ENCODE measurements around the gene RSRC2.

DNA sequence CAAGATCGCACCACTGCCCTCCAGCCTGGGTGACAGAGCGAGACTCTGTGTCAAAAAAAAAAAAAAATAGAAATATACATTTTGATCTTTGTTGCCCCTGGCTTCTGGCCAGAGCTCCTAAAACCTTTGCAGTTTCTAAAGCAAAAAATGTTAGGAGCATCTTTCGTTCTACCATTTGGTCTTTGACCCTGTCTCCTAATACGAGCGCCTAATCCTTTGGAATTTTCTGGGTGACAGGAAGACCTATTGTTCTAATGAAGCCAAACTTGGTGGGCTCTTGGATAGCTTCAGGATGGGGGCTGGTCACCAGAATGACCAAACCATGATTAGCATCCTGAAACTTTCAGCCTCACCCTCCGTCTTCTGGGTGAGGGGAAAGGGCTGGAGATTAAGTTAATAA is 72.0 kb downstream of the RSRC2 start:
- TF ChIP-seq, protein P1, sequence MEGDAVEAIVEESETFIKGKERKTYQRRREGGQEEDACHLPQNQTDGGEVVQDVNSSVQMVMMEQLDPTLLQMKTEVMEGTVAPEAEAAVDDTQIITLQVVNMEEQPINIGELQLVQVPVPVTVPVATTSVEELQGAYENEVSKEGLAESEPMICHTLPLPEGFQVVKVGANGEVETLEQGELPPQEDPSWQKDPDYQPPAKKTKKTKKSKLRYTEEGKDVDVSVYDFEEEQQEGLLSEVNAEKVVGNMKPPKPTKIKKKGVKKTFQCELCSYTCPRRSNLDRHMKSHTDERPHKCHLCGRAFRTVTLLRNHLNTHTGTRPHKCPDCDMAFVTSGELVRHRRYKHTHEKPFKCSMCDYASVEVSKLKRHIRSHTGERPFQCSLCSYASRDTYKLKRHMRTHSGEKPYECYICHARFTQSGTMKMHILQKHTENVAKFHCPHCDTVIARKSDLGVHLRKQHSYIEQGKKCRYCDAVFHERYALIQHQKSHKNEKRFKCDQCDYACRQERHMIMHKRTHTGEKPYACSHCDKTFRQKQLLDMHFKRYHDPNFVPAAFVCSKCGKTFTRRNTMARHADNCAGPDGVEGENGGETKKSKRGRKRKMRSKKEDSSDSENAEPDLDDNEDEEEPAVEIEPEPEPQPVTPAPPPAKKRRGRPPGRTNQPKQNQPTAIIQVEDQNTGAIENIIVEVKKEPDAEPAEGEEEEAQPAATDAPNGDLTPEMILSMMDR (IDR thresholded peaks at IDR 0.05; ENCODE audit: low read depth, low read length, poor library complexity, severe bottlenecking): no peak
- no peak for TF ChIP-seq EZH2phosphoT487 (IDR thresholded peaks at IDR 0.05; ENCODE audit: borderline replicate concordance, low read length)

All from DOHH2 (cell line).